Kidney epithelial cell (primary cell): ENCODE data around the gene NCF2. TPM values are rescaled to one million over a fixed set of nuclear protein-coding genes. Genes with fewer than 3 reads are reported as not detected.

ENCODE experiments used
- DNase-seq: peaks from one replicate; pipeline ENCODE4 v3.0.0-alpha.2; 2010; ENCODE audit warnings: low read depth
- H3K27me3 ChIP-seq: 2 replicates; pipeline ENCODE4 v1.6.0; 2011; ENCODE audit warnings: low read length; ENCODE audit not compliant: control insufficient read depth, insufficient read depth
- H3K36me3 ChIP-seq: 2 replicates; pipeline ENCODE4 v1.5.1; 2011; ENCODE audit warnings: low read length; ENCODE audit not compliant: control insufficient read depth, insufficient read depth
- H3K4me3 ChIP-seq: 2 replicates; pipeline ENCODE4 v1.5.1; 2011; ENCODE audit warnings: low read depth, mild to moderate bottlenecking, control low read depth, low read length
- total RNA-seq: library from RNA; depleted of rRNA; stranded (reverse); fragments of >200 nt; gene quantifications from 2 replicates; pipeline ENCODE4 v1.2.3, GENCODE V29; 2015
- TF ChIP-seq, protein P1 (sequence below): IDR thresholded peaks from 2 replicates; pipeline ENCODE4 v1.5.1; 2011; ENCODE audit warnings: mild to moderate bottlenecking, moderate library complexity, low read length, control low read depth, inconsistent platforms; ENCODE audit not compliant: insufficient read depth, poor library complexity, severe bottlenecking

Gene NCF2
- total RNA-seq, 1 donor from 2014 or later = 62.5 TPM

- TF ChIP-seq, protein P1, sequence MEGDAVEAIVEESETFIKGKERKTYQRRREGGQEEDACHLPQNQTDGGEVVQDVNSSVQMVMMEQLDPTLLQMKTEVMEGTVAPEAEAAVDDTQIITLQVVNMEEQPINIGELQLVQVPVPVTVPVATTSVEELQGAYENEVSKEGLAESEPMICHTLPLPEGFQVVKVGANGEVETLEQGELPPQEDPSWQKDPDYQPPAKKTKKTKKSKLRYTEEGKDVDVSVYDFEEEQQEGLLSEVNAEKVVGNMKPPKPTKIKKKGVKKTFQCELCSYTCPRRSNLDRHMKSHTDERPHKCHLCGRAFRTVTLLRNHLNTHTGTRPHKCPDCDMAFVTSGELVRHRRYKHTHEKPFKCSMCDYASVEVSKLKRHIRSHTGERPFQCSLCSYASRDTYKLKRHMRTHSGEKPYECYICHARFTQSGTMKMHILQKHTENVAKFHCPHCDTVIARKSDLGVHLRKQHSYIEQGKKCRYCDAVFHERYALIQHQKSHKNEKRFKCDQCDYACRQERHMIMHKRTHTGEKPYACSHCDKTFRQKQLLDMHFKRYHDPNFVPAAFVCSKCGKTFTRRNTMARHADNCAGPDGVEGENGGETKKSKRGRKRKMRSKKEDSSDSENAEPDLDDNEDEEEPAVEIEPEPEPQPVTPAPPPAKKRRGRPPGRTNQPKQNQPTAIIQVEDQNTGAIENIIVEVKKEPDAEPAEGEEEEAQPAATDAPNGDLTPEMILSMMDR = no peak
- DNase-seq = no peak
Observed at GRCh38 chr1:183592733-183593132, 2.5 kb upstream of the NCF2 start.

DNA sequence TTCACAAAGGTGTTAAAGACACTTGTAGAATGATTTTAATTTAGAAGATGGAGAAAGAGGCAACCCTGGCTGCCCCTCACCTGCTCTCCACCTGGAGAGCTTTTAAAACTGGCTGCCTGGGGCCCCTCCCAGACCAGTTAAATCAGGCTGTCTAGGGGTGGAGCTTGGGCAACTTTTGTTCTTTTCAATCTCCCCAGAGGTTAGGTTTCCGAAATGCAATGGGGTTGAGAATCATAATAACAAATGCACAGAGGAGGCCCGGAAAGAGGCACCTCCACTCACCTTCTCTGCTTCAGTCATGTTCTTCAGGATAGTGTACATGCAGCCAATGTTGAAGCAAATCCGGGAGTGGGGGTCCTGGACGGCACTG is 400 bp downstream of the NCF2 start:
- no peak for DNase-seq
- TF ChIP-seq, protein P1 = no peak
- H3K4me3 ChIP-seq = no peak overlapping the region
- no peaks in the 10 kb centered on the region for H3K27me3 ChIP-seq
- H3K36me3 ChIP-seq = no peaks in the 10 kb centered on the region

More at GRCh38 chr1:183592733-183593132, 2.5 kb upstream of the NCF2 start:
- no peaks in the 10 kb centered on the region for H3K27me3 ChIP-seq
- no peaks in the 10 kb centered on the region for H3K36me3 ChIP-seq
- H3K4me3 ChIP-seq = no peak overlapping the region

DNA sequence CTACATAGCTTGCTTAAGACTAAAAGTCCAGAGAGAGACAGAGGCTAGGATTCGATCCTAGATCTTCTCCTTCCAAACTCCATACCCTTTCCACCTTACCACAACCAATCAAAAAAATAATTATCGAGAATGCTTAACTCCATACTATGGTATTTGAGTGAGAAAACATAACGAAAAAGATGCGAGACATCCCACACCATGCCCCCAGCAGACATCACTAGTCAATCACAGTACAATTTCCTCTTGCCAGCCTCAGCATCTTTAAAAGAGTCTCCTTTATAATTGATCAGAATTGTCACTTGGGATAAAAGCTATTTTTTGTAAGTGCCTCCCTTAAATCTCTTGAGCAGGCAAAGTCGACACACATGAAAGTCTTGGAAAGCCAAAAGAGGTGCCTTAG is 875 bp downstream of the NCF2 start:
- TF ChIP-seq, protein P1 = no peak
- H3K27me3 ChIP-seq = no peaks in the 10 kb centered on the region
- H3K36me3 ChIP-seq = no peaks in the 10 kb centered on the region
- DNase-seq = no peak
- no peak overlapping the region for H3K4me3 ChIP-seq

DNA sequence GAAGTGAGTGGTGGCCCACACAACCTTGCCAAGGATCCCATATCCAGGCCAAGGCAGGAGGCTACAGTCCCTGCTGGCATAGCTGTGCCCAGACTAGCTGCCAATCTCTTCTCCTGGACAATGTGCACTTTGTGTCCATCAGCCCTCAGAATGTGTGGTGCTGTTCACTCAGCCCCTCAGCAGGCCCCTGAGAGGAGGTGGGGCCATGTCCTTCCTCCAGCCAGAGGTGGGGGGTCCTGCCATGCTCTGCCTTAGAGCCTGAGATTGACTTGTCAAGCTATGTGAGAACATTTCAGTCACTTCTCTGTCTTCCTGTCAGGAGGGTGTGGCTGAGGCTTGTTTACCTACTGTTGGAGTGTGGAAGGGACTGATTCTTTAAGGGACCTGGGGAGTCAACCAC is 1.4 kb downstream of the NCF2 start:
- no peak for DNase-seq
- TF ChIP-seq, protein P1 = no peak
- Histone ChIP-seq H3K27me3 (no peaks in the 10 kb centered on the region), H3K4me3 (no peak overlapping the region), H3K36me3 (no peaks in the 10 kb centered on the region)

DNA sequence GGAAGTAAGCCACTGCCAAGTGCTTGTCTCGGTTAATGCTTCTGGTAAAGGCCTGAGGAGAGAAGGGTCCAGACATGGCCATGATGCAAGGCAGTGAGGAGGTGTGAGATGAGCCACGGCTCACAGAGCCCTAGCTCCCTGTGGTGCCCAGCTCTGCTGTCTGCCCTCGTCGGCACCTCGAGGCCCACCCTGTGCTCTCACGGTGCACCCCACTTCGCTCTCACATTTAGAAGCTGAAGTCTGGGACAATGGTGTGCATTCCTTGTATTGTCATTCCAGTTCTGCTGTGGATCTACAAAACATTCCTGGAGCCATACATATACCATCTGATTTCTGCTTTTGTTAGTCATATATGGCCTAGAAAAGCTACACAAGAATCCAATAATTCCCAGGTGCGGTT is 3.3 kb downstream of the NCF2 start:
- TF ChIP-seq, protein P1 = no peak
- Histone ChIP-seq H3K4me3 (no peak overlapping the region), H3K27me3 (no peaks in the 10 kb centered on the region), H3K36me3 (no peaks in the 10 kb centered on the region)
- DNase-seq = no peak

GRCh38 chr1:183586455-183586854 is 3.8 kb downstream of the NCF2 start:
- Histone ChIP-seq H3K4me3 (no peak overlapping the region), H3K36me3 (no peaks in the 10 kb centered on the region), H3K27me3 (no peaks in the 10 kb centered on the region)
- TF ChIP-seq, protein P1 = no peak
- DNase-seq = no peak
